HG03139 (cell line): ENCODE measurements around the gene ARL6IP4.
"Not testable (repeated sequence)": the region's sequence is repeated elsewhere in the genome, so short reads cannot be mapped to it uniquely, and the experiment has no call there.

ENCODE experiments used
- ATAC-seq: cut with Tn5 transposase; IDR thresholded peaks from one replicate; pipeline ENCODE4 v1.9.1; 2021; ENCODE audit not compliant: unreplicated experiment

The ARL6IP4 gene

GRCh38 chr12:123005081-123005626, 24.7 kb downstream of the ARL6IP4 start:
- ATAC-seq: no peak

DNA sequence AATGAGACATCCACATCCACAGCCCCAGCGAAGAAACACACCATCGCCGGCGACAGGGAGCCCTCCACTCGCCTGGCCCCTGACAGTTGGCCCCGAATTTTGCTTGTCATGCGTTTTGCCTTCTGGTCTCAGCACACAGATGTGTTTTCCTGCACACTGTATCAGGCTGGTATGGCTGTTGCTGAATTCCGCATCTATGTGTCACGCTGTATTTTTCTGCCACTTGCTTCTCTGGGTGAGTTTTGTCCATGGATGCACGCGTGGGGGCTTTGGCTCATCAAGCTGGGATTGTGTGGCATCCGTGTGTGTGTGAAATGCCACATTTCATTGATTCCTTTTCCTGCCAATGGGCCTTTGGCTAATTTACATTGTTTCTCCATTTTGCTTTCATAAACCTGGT, 26.5 kb downstream of the ARL6IP4 start:
- no peak for ATAC-seq

- ATAC-seq: no peak
Measured at GRCh38 chr12:123010110-123010509, 29.6 kb downstream of the ARL6IP4 start.

GRCh38 chr12:123010681-123011080, 30.2 kb downstream of the ARL6IP4 start:
- ATAC-seq: no peak

DNA sequence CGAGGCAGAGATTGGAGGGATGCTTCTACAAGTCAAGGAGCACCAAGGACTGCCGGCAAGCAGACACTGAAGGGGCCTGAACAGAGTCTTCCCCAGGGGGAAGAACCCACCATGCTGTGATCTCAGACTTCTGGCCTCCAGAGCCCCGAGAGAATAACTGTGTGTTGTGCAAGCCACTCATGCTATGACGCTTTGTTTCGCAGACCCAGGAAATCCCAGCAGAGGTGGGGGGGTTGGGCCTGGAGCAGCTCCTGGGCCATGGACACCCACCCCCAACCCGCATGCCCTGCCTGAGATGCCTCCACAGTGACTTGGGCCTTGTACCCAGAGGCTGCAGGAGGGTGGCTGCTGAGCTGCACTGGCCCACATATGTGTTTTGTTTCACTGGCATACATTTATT, 31.2 kb downstream of the ARL6IP4 start:
- no peak for ATAC-seq

DNA sequence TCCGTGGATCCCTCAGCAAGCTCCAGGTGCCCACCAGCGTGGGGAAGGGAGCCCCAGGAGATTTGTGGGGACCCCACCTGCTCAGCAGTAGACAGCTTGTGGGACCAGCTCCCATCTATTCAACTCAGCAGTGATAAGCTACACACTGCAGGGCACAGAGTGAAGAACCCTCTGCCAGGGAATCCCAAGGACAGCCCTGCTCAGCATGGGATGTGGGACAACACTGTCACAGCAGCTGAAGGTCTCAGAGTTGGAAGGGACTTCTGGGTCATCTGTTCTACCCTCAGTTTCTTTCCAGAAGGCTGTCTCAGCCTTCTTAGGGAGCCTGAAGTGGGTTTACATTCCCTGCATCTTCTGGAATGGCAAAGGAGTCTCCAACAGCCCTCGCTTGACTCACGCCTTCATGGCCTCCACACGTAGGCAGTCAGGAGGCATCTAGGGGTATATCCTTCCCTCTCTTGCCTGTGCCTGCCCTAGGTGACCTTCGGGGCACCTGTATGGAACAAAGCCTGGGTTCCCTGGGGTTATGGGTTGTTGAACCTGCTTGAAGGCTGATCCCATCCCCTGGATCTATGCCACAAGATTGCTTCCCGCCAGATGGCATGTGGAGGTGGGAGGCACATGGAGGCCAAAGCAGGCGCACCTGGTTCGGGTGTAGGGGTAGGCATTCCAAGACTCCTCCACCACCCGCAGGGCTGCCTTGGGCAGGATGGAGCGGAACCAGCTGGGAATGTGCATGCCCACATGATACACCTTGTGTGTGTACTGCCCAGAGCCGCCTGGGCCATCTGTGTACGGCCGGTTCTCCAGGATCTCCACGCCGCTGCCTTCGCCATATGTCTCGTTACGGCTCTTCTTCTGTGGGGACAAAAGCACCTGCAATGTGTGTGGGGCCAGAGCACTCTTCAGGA, 33.0 kb downstream of the ARL6IP4 start:
- ATAC-seq: no peak

- not testable (repeated sequence) for ATAC-seq
Measured at GRCh38 chr12:123014473-123014872, 34.0 kb downstream of the ARL6IP4 start.

DNA sequence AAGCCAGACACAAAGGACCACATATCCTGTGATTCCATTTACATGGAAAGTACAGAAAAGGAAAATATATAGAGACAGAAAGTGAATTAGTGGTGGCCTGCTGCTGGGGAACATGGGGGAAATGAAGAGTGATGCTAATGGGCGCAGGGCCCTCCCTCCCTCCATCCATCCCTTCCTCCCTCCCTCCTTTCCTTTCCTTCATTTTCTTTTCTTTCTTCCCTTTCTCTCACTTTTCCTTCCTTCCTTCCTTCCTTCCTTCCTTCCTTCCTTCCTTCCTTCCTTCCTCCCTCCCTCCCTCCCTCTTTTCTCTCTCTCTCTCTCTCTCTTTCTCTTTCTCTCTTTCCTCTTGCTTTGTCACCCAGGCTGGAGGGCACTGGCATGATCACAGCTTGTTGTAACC, 37.3 kb downstream of the ARL6IP4 start:
- no peak for ATAC-seq

- ATAC-seq: no peak
Measured at GRCh38 chr12:123019841-123020138, 39.3 kb downstream of the ARL6IP4 start.

DNA sequence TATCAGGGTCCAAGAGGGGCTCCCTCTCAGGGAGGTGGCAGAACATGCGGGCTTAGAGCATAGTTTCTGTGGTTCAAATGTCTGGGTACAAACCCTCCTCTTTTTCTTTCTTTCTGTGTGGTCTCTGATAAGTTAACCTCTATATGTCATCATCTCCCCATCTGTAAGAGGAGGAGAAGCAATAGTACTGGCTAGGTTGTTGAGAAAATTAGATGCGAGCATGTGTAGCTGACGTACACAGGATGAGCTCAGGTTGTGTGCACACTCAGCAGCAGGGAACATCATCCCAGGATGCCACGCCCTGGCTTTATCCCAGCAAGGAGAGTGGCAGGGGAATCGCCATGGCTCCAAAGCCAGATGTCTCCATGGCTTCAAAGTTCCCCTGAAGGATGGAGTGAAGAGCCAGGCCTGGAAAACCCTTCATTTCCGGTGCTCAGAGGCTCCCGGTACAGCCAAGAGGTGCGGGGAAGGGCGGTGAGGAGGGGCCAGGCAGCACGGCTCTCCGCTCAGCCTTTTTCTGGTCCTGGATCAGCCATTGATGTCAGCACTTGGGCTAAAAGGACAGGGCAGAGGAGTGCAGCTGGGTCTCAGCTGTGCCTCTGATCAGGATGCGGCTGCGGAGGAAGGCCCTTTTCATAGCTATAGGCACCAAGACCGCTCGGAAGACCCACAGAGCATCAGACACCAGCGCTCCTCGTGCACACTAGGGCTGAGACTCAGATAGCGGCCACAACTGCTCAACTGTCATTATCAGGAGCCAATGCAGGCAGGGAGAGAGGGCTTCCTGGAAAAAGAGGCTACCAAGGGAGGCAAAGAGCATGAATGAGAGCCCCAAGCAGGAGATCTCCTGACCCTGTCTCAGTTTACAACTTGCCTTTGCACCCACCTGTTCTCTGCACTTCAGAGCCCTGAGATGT, 41.5 kb downstream of the ARL6IP4 start:
- ATAC-seq: no peak

DNA sequence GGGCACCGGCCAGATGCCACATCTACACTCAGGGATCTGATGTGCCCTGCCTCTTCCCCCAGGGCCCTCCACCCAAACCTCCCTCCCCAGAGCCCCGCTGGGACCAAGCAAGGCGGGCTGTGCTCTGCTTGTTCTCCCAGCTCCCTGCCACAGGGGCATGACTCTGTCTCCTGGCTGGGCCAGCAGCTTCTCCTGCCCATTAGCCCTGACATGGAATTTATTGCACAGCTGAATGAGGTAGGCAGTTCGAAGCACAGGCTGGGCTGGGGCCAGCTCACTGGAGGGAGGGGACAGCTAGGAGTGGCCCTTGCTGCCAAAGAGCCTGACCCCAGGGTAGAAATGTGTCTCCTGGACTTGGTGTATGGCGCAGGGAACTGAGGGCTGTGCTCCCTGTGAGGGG, 42.4 kb downstream of the ARL6IP4 start:
- ATAC-seq: no peak

GRCh38 chr12:123024819-123025391, 44.4 kb downstream of the ARL6IP4 start:
- ATAC-seq: no peak

DNA sequence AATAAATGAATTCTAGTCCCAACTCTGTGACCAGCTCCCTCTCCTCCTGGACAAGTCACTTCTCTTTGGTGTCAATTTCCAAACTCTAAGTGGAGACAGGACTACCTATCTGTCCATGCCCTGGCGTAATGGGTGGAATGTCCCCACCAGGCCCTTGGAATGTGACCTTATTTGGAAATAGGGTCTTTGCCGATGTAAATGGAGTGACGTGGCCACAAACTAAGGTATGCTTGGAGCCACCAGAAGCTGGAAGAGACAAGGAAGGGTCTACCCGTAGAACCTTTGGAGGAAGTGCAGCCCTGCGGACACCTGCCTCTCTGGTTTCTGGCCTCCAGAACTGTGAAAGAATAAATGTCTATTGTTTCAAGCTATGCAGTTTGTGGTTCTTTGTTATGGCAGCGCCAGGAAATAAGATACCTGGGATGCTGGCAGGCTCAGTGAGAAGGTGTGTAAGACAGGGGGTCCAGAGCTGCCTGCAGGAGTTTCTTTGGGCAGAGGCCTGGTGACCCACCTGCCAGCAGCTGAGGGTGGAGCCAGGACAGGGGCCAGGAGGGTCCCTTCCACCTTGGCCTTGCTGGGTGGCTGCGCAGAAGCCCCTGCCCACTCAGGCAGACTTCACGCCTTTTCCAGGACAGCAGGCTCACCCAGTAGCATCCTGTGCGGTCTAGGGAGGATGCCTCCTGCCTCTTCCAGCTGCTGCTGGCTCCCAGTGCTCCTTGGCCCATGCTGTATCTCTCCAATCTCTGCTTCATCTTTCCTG, 45.8 kb downstream of the ARL6IP4 start:
- no peak for ATAC-seq

- ATAC-seq: no peak
Measured at GRCh38 chr12:123027726-123028445, 47.4 kb downstream of the ARL6IP4 start.

DNA sequence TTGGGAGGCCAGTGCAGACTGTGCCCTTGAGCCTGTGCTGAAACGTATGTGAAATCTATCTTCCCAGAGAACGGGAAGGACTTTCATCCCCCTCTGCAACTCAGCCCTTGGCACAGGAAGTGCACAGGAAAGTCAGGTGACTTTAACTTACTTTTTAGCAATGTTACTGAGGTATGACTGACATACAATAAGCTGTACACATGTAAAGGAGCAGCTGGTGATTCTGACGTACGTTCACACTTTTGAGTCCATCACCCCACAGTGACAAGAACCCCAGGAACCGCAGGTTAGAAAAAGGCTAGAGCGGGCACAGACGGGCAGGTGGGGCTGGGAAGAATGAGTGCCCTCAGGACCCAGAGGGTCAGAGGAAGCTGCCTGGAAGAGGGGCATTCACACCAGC, 48.0 kb downstream of the ARL6IP4 start:
- ATAC-seq: no peak

DNA sequence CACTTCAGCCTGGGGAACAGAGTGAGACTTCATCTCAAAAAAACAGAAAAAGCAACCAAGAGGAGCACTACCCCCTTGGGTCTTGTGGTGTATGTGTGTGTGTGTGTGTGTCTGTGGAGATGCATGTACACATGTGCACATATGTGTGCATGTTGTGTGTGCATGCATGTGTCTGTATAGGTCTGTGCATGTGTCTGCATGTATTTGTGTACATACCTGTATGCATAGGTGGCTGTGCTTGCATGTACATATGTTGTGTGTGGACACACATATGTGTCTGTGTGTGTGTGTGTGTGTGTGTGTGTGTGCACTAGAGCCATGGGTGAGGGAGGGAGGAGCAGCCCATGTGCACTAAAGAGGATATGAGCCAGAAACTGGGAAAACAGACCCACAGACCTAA, 49.1 kb downstream of the ARL6IP4 start:
- ATAC-seq: no peak

DNA sequence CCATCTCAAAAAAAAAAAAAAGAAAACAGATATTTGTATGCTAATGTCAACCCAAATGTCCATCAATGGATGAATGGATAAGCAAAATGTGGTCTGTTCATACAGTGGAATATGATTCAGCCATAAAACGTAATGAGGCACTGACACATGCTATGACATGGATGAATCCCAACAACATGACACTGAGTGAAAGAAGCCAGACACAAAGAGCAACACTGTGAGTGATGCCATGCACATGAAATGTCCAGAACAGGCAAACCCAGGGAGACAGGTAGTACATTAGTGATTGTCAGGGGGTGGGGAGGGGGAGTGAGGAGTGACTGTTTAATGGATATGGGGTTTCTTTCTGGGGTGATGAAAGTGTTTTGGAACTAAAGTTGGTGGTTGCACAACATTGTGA, 50.2 kb downstream of the ARL6IP4 start:
- no peak for ATAC-seq

DNA sequence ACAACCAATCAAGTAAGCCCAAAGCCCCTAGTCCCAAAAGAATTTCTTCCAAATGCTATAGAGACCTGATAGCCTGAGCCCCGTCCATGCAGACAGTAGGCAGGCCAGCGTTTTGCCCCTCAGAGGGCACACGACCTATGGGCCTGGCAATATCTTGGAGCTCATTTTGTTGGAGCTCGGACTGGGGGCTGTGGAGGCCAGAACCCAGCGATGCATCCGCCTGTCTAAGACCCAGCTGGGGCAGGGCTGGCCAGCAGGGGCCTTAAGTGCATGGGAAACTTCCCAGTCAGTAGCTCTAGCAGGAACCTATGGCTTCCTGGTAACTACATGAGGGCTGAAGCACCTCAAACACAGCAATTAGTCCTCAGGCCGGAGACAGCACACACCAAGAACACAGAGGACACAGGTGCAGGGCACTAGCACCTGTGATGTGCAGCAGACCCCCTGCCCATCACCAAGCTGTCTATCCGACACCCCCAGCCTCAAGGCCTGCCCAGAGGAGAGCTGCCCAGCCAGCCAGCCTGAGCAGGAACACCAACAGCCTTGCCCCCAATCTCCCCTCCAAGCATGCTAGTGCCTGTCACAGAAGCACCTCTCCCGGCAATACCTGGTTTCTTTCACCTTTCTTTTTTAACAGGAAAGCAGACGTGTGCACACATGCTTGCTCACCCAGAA, 50.8 kb downstream of the ARL6IP4 start:
- no peak for ATAC-seq
